ENCODE measurements around the gene RALB.

GRCh38 chr2:120255986-120256650, 3.5 kb downstream of the RALB start:
- TF ChIP-seq JUNB (IDR thresholded peaks at IDR 0.05; ENCODE audit: unreplicated experiment): no peak
- TF ChIP-seq CTCF (conservative IDR thresholded peaks at IDR 0.05; ENCODE audit: low read depth in 2 of 2): no peak
- no peak for TF ChIP-seq EZH2 (IDR thresholded peaks at IDR 0.05; ENCODE audit: low read depth, unreplicated experiment)
- TF ChIP-seq CREB1 (CRISPR knock-in tag; IDR thresholded peaks at IDR 0.05; ENCODE audit: low read depth): no peak
- no peak for TF ChIP-seq POLR2AphosphoS5 (IDR thresholded peaks at IDR 0.05; ENCODE audit: low read depth)
- no peak for TF ChIP-seq EZH2phosphoT487 (IDR thresholded peaks at IDR 0.05; ENCODE audit: unreplicated experiment)
- TF ChIP-seq ZNF331 (CRISPR knock-in tag; IDR thresholded peaks at IDR 0.05; ENCODE audit: low read depth): no peak
- no peak for TF ChIP-seq ETS1 (IDR thresholded peaks at IDR 0.05)
- TF ChIP-seq REST (IDR thresholded peaks at IDR 0.05; ENCODE audit: unreplicated experiment): no peak
- TF ChIP-seq NANOG (IDR thresholded peaks at IDR 0.05; ENCODE audit: borderline replicate concordance): no peak
- TF ChIP-seq STAT1 (IDR thresholded peaks at IDR 0.05; ENCODE audit: unreplicated experiment): no peak
- no peak for TF ChIP-seq ZNF114 (CRISPR knock-in tag; IDR thresholded peaks at IDR 0.05)

Data from GM23338 (cell line).